GM18873 (cell line): ENCODE data around the gene MYBPHL.

ENCODE experiments used
- ATAC-seq: cut with Tn5 transposase; IDR thresholded peaks from one replicate; pipeline ENCODE4 v1.9.1; 2021; ENCODE audit warnings: mild to moderate bottlenecking, moderate library complexity, moderate number of reproducible peaks; ENCODE audit not compliant: unreplicated experiment, low FRiP score

Gene MYBPHL, protein sequence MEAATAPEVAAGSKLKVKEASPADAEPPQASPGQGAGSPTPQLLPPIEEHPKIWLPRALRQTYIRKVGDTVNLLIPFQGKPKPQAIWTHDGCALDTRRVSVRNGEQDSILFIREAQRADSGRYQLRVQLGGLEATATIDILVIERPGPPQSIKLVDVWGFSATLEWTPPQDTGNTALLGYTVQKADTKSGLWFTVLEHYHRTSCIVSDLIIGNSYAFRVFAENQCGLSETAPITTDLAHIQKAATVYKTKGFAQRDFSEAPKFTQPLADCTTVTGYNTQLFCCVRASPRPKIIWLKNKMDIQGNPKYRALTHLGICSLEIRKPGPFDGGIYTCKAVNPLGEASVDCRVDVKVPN

DNA sequence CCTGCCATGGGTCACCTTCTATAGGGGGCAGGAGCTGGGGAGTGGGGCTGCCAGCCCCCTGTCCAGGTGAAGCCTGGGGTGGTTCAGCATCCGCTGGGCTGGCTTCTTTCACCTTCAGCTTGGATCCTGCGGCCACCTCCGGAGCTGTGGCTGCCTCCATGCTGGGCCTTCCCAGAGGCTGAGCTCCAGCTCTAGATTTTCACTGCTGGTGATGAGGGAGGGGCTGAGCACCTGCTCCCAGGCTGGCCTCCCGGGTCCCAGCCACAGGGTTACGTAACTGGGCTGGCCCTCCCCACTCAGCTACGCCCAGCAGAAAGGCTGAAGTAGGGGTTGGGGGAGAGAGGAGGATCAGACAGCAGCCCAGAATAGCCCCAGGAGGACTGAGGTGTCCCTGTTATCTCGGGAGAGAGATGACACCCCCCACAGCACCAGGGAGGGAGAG, at the start of gene MYBPHL:
Gene MYBPHL, minus strand, starts transcription at position 180 of the 442 bp plus-strand sequence. Its CDS starts 20 bp downstream, at position 160.
- no peak for ATAC-seq

DNA sequence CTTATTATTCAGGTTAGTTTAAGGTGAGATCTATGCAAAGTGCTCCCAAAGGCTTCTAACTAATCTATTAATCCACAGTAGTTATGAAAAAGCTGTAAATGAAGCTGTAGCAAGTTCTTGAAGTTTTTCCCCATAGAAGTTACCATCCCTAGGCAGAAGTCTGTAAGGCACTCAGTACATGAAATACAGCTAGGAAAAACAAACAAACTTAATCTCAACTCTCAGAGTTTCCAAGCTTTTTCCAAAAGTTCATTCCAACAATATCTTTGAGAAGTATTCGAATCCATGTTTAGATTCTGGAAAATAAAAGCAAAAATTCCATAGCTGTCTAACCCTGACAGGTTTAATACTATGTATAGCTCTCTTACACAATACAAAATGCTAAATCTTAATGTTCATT, 49.7 kb upstream of the MYBPHL start:
- no peak for ATAC-seq

DNA sequence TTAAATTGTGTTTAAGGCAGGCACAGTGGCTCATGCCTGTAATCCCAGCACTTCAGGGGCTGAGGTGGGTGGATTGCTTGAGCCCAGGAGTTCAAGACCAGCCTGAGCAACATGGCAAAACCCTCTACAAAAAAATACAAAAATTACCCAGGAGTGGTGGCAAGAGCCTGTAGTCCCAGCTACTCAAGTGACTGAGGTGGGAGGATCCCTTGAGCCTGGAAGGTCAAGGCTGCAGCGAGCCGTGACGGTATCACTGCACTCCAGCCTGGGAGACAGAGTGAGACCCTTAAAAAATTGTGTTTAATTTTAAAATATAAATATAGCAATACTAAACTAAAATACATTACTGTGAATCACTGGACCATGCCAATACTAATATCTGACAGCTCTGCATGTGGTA, 48.1 kb upstream of the MYBPHL start:
- no peak for ATAC-seq

DNA sequence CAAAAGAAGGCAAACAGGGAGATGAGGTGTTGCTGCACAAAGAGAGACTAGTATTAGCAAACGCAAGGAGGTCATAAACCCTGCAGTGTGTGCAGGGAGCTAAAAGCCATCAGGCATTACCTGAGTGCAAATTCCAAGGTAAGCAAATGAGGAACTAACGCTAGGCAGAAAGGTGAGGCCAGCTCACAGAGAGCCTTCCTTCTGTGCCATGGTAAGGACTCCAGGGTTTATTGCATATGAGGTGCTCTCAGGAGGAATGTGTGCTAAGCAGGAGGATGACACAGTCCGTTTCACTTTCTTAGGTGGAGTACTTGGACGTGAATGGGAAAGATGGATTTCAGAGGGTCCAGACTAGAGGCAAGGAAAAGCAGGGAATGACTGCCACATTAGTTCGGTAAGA, 44.6 kb upstream of the MYBPHL start:
- no peak for ATAC-seq

DNA sequence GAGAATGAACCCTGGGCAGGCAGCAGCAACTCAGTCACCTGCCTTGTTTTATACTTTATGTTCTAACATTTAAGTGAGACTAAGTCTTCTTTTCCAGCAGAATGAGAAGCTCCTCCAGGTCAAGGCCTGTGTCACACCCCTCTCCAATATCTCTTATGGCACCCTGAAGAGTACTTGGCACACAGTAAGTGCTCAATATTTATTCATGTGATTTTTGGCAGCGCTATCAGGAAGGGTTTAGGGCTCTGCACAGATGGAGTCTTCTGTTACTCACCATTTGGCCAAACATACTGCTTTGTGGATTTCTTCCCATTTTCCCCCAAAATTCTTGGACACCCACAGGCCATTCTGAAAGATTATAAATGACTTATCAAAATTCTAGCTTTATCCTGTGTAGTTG, 43.8 kb upstream of the MYBPHL start:
- ATAC-seq: no peak

DNA sequence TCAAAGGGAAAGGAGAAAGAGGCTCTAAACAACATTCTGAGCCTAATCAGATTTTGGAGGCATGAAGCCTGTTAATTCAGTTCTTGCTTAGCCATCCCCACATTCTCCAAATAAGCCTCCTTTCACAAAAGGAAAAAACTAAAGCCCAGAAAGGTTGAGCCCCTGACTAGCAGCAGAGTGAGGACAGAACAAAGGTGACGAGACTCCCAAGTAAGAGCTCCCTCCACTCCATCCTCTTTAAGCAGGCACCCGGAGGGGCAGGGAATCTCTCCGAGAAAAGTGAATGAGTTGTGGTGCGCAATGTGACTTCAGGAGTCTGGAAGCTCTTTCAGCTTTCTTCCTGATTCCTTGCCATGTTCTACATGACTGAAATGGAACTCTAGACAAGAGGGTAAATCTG, 43.4 kb upstream of the MYBPHL start:
- no peak for ATAC-seq

DNA sequence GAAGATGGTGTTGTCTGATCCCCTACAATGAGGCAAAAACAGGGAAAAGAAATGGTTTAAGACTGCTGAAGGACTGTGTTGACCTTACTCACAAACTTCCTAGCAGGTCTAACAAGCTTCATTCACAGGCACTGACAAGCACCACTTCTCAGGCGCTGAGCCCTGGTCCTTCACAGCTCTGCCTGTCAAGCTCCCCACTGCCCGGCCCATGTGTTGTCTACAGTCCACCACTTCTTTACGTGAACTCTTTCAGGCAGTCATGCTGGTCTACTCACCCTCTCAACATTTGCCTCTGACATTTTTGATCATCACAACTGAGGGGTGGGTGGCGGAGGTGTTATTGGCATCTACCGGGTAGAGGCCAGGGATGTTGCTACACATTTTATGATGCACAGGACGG, 40.7 kb upstream of the MYBPHL start:
- no peak for ATAC-seq

DNA sequence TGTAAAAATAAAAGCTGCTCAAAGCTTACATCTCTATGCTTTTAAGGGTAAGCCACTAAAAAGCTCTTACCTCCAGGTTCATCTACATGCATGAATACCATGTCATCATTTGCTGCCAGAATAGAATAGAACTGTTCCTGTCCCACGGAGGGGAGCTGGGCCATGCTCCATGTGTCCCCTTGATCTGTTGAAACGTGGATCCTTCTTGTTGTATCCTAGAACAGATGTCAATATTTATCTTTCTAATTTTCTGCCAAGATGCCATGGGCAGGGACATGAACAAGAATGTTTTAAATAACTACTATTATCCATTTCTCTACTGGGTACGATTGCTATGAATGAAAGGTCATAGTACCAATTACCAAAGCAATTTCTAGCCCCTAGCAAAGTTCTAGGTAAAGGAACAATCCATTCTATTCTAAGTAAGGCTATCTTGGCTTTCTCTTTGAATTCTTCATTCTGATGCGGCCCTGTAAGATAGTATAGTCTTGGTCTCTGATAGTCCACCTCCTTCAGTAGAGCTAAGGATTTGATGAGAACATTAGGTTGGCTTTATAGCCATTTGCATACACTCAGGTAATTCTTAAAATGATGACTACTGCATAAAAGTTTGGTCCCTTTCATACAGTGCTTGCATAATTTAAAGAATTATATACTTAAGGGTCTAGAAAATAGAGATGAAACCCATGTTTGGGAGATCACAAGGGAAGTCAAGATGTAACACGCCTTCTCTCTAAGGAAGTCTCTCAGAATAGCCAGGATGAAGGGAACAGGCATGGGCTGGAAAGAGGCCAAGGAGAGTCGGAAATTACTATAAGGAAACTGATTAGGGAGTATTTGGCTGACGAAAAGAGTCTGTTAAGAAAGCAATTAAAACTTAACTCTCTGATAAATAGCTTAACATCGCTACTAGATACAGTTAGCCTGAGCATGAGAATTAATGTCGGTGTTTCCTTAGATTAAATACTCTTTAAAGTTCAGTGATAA, 35.4 kb upstream of the MYBPHL start:
- no peak for ATAC-seq

DNA sequence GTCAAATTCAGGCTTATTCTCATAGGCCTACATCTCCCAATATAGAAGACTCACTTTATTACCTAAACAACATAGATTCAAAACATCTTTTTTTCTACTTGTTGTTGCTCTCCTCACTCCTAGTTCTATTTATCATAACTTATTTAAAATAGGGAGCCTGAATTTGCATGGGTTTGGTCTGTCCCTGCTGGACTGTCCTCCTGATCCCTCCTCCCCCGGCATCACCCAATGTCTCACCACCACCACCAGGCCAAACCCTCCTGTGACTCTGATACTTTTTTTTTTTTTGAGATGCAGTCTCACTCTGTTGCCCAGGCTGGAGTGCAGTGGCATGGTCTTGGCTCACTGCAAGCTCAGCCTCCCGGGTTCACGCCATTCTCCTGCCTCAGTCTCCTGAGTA, 31.8 kb upstream of the MYBPHL start:
- ATAC-seq: no peak

DNA sequence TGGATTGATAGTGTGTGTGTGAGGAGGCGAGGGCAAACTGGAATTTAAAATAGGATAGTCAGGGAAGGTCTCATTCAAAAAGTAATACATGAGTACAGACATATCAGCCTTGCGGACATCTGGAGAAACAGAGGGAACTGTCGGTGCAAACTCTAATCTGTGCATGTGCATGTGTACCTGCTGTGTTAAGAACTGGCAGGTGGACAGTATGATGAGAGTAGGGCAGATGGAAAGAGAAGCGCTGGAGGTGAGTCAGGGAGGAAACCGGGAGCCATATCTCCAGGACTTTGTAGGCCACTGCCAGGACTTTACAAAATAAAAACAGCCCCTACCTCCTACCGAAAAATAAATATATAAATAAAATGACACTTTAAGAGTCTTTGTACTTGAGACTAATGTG, 31.3 kb upstream of the MYBPHL start:
- no peak for ATAC-seq

DNA sequence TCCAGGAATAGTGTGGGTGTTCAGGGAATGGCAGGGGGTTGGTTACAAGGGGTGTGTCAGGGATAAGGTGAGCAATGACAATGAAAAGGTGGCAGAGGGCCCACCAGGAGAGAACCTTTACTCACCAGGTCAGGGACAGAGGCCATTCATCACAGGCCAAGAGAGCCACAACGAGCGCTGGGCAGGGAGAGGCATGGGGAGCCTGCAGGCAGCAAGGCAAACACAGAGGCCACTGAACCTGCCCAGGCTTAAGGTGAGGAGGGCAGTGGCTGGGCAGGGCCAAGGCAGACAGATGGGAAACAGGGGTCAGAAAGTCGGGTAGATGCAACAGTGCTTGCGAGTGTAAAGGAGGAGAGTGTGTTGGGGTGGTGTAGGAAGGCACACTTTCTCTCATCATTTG, 28.3 kb upstream of the MYBPHL start:
- ATAC-seq: no peak

DNA sequence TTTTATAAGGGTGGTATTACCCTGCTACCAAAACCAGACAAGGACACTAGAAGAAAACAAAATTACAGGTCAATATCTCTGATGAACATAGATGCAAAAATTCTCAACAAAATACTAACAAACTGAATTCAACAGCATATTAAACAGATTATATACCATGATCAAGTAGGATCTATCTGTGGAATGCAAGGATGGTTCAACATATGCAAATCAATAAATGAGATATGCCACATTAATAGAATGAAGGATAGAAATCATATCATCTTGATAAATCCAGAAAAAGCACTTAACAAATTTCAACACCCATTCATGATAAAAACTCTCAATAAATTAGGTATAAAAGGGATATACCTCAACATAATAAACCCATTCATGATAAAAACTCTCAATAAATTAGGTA, 24.3 kb upstream of the MYBPHL start:
- ATAC-seq: no peak

DNA sequence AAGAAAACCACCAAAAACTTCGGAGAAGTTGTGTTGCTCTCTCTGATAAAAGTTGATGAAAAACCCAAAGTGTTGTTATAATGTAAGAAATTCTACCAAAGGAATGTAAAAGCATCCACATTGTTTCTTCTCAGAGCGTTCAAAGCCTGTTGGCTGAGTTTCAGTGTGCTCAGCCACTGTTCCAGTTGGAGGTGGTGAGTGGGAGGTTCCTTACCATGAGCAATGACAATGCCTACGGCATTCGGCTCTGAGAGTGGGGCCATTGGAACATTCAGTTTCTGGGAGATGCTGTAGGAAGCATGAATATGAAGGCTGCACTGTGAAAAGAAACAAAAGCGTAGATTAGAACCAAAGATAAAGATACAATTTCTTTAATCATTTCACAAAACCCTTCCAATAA, 20.5 kb upstream of the MYBPHL start:
- no peak for ATAC-seq

DNA sequence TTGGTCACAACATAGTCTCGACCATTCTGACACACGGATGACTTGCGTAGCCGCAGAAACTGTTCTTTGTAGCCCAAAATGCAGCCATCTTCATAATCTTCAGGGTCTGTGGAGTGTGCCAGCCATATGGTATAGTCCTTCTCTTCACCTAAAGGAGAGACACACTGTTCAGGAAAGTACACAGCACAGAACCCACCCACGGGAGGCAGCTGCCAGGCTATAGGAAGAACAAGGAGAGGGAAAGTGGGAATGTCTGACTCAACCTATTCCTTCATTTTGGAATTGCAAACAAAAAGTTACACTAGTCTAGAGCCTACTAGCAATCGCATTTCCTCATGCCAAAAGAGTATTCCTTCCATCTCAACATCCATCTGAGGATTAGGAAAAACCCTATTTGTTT, 16.2 kb upstream of the MYBPHL start:
- ATAC-seq: no peak

DNA sequence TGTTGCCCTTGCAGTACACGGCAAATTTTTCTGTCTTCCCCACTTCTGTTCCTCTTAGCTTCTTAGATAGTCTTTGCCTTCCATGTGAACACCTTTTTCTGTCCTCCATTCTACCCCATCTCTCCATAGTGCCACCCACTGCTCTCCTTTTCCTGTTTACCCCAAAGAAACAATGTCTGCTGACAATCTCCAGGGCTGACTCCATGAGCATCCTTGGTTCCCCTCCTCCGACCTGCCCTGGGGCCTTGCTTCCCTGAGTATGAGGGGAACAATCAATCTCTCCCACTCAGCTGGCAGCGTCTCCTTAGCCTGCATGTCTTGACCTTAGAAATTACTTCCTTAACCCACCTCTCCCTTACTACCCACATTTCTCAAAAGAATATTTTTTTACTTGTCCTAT, 12.3 kb upstream of the MYBPHL start:
- ATAC-seq: no peak

DNA sequence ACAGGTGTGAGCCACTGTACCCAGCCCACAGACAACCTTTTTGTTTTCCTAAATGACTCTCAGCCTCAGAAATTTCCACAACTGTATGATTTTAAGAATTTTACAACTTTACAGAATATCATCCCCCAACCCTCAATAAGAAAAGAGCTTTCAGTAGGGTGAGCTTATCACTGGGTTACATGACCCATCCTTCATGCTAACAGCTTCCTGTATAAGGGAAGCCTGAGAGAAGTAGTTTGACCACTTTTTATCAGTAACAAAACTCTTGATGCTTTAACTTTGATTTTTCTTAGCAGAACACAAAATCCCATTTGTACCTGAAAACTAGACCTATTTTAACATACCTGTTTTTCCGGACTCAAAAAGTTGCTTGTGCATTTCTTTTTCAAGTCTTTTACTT, 9.7 kb upstream of the MYBPHL start:
- no peak for ATAC-seq

DNA sequence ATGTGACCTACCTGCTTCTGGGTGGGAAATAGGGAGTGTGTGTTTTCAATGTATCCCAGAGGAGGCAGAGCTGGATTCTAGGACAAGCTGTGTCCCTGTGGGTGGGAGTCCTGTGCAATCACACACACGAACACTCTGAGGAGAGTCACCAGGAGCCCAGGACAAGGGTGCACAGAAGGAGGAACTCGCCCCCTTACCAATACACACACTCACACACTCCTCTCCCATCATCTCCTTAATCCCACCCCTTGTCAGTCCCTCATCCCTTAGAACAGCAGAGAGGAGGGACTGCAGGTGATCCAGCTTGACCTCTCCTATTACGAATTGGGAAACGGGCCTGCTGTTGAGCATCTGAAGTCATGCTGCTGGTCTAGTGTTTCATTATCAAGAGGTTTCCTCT, 8.5 kb upstream of the MYBPHL start:
- ATAC-seq: no peak

DNA sequence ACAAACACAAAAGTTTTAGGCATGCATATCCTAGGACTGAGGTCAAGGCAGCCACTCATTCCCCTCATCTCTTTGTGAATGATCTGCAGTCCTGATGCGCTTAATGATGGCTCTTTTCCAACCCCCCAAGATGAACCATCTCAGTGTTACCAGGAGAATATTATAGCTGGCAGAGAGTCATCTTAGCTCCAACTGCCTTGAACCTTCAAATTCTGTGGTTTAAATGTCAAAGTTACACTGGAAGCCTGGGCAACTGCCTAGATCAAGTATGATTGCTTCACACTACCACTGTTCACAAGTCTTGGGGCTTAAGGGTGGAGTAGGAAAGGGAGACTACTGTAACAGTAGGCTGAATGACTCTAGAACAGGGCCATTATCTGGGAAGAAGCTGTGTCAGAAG, 8.0 kb upstream of the MYBPHL start:
- ATAC-seq: no peak

DNA sequence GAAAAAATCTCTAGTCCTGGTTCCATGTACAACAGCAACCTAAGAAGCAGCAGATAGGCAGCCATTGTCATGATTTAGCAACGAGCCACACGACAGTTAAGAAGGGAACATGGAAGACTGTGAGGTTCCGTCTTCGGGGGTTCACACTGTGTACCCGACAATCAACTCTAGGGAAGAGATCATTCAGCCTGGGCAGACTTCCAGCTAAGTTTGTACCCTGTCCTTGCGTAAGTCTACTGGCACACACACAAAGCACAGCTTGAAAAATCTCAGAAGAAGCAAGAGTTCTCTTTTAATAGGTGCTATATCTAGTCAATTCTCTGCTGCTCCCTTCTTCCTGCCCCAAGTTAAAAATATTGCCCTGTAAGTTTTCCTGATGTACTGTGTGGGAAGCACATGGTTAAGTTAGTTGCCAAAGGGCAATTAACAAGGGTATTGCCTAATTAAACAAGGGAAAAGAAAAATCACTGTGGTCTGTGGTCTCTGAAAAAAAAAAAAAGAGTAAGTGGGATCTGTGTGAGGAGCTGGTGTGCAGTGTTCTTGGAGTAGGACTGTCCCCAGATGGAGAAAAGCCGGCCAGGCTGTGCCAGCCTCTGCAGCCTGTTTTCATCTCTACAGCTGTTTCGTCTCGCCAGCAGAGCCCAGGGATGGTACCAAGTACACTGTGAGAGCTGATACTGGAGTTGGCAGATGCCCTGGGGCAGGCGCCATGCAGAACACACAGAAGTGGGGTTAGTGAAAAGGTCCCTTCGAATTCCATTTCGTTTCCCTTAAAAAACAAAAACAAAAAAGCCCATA, 6.4 kb upstream of the MYBPHL start:
- ATAC-seq: no peak

DNA sequence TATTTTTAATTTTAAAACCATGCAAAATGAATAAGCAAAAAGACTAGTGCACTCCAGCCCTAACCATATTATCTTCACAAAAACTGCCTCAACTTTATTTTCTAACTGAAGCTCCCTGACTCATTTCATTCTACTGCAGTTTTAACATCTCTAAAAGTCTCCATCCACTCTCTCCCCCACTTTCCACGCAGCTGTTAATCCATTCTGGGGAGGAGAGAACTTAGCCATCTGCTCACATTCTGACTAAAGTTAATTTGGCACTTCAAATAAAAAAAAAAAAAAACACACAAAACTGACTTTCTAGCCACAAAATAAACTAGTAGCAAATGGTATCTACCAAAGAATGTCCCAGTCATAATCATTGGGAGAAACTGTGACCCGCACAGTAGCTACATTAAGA, 5.4 kb upstream of the MYBPHL start:
- ATAC-seq: no peak

DNA sequence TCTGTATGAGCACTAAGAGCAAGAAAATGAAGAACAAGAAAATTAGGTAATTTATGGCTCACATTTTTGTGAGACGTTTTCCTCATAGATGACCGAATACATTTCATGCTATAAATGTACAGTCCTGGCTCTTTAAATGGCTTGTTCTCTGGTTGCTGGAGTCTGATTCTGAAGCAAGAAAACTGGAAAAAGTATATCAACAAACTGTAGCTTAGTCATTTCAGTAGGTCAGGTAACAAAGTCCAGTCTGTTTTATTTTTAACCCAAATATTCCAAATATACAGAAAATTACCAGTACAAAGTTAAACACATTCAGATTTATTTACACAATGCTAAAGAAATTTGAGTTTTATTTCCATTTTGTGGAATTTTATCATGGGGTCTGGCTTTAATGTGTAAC, 2.5 kb upstream of the MYBPHL start:
- ATAC-seq: no peak
